GM12891 (cell line): ENCODE measurements around the gene CLDN7.

Experiments used
- POLR2A ChIP-seq: IDR thresholded peaks from 2 replicates; pipeline ENCODE4 v1.6.1; 2011; ENCODE audit warnings: low read depth, low read length, control low read depth
- POLR2AphosphoS5 ChIP-seq: IDR thresholded peaks from 2 replicates; pipeline ENCODE4 v1.6.1; 2011; ENCODE audit warnings: low read depth, low read length, control low read depth
- TAF1 ChIP-seq: IDR thresholded peaks from 2 replicates; pipeline ENCODE4 v1.6.1; 2011; ENCODE audit warnings: low read depth, low read length, control low read depth

DNA sequence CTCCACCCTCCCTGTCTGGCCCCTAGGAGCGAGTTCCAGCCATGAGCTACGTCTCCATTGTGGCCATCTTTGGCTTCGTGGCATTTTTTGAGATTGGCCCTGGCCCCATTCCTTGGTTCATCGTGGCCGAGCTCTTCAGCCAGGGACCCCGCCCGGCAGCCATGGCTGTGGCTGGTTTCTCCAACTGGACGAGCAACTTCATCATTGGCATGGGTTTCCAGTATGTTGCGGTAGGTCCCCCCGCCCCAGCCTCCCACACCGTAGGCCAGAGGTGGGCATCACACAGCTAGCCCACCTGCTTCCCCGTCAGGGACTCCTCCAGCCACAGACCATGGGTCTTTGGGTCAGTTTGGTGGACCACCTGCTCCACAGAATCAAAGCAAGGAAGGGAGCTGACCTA lies 23.4 kb upstream of the CLDN7 start:
- TF ChIP-seq POLR2A (no peak), TAF1 (no peak), POLR2AphosphoS5 (no peak)
